Testis (tissue), 3 donors: ENCODE data around the gene CELA1. TPM values are rescaled to one million over a fixed set of nuclear protein-coding genes. Genes with fewer than 3 reads are reported as not detected.

ENCODE experiments used
- DNase-seq: peaks from one replicate; pipeline ENCODE4 v3.0.0-alpha.2; 2019
- H3K27ac ChIP-seq, 2 donors: fragments of 200-600 bp; sonication (generic); one replicate each; pipeline ENCODE4 v1.5.1; 2019
- H3K27me3 ChIP-seq: fragments of 200-600 bp; sonication (generic); one replicate; pipeline ENCODE4 v1.5.1; 2019
- H3K36me3 ChIP-seq: fragments of 200-600 bp; sonication (generic); one replicate; pipeline ENCODE4 v1.5.1; 2017; ENCODE audit warnings: low read depth; ENCODE audit errors: missing control alignments
- H3K4me1 ChIP-seq: fragments of 200-600 bp; sonication (generic); one replicate; pipeline ENCODE4 v1.5.1; 2019
- H3K4me3 ChIP-seq, 2 donors: fragments of 200-600 bp; sonication (generic); one replicate each; pipeline ENCODE4 v1.5.1; 2017 to 2019
- H3K9me3 ChIP-seq: fragments of 200-600 bp; sonication (generic); one replicate; pipeline ENCODE4 v1.5.1; 2017
- CTCF ChIP-seq, 3 experiments: fragments of 450-650 bp in 2 of 3; fragments of 200-600 bp in 1 of 3; sonication (generic) in 1 of 3; IDR thresholded peaks; one replicate each; pipeline ENCODE4 v1.5.1; 2016 to 2019; ENCODE audit warnings: antibody characterized with exemption in 3 of 3, mild to moderate bottlenecking in 2 of 3, moderate library complexity in 1 of 3
- POLR2A ChIP-seq: fragments of 450-650 bp; IDR thresholded peaks from one replicate; pipeline ENCODE4 v1.6.1; 2017; ENCODE audit warnings: antibody characterized with exemption, mild to moderate bottlenecking, moderate library complexity
- WGBS, 2 donors: methylation state at CpG; one replicate each; pipeline ENCODE4 v1.1.5; 2018; 5-methylcytosine and 5-hydroxymethylcytosine counted together
- intact Hi-C: fragments of 100-400 bp; cut with DNase I; formaldehyde crosslinking; loops from one replicate; pipeline ENCODE4 v1.15.1; 2023; ENCODE audit warnings: low total_unique reads
- polyA plus RNA-seq: library from polyadenylated mRNA; stranded (reverse); fragments of 350-450 nt; fragmentation: Illumina TruSeq; extraction: RNeasy Lipid Tissue Mini Kit (QIAGEN cat#74804); gene quantifications from one replicate; pipeline ENCODE4 v1.2.3, GENCODE V29; 2014; ENCODE audit warnings: low read depth, low replicate concordance; ENCODE audit not compliant: insufficient read depth
- total RNA-seq, 2 donors: library from RNA; depleted of rRNA; stranded (reverse); fragments of >200 nt; gene quantifications; one replicate each; pipeline ENCODE4 v1.2.3, GENCODE V29; 2016

Gene CELA1
- total and polyA plus RNA-seq, 3 donors from 2014 or later: 0.50 TPM; not detected in 2

GRCh38 chr12:51391283-51392123 is 45.0 kb upstream of the CELA1 start, which contains the start of gene GALNT6:
TSS of gene GALNT6 (minus strand) at chr12:51391406. CDS start at chr12:51379781, 11,625 bp downstream.
- Histone ChIP-seq H3K4me3 (peak within 1 kb of the TSS; percentile 51 to 60), H3K9me3 (no peaks in the 10 kb centered on the region), H3K36me3 (no peaks in the 10 kb centered on the region), H3K4me1 (no peaks in the 10 kb centered on the region), H3K27me3 (no peaks in the 10 kb centered on the region), H3K27ac (no peak within 1 kb of the TSS)
- 1 to 2% methylated on average over 27 to 60 of the region's 73 CpGs for WGBS, 2 donors
- no peak for TF ChIP-seq POLR2A
- TF ChIP-seq CTCF (IDR thresholded peaks at IDR 0.05): no peak
- intact Hi-C loops: no loop called here
- no peak for DNase-seq

DNA sequence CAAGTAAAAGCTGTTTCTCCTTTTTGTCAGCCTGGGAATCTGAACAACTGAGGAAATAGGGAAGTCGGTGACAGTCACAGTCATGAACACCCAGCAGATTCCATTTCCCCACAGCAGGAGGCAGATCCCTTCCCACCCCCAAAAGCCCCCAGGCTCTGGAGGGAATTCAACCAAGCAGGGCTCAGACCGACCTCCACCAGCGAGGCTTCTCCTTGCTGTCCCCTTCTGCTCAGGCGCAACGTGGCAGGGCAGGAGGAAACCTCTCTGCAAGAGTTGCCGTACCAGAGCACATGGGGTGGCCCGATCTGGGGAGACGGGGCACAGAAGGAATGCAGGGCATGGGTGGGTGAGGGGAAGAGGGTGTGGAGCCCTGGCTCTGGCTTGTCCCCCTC is 44.4 kb upstream of the CELA1 start:
- peak overlapping the region in 1 of 2 donors; percentile 60 for H3K4me3 ChIP-seq
- 4 to 23% methylated on average over 4 to 8 of the region's 8 CpGs for WGBS, 2 donors
- H3K9me3 ChIP-seq: no peaks in the 10 kb centered on the region
- DNase-seq: no peak
- H3K27ac ChIP-seq: no peak overlapping the region
- H3K36me3 ChIP-seq: no peaks in the 10 kb centered on the region
- no peaks in the 10 kb centered on the region for H3K27me3 ChIP-seq
- TF ChIP-seq CTCF (IDR thresholded peaks at IDR 0.05) (no peak), POLR2A (no peak)
- H3K4me1 ChIP-seq: no peaks in the 10 kb centered on the region
- intact Hi-C loops: no loop called here

- TF ChIP-seq POLR2A (no peak), CTCF (IDR thresholded peaks at IDR 0.05) (no peak)
- WGBS, 2 donors: 76 to 82% methylated on average over 4 to 6 of the region's 6 CpGs
- Histone ChIP-seq H3K4me1 (no peaks in the 10 kb centered on the region), H3K27me3 (no peaks in the 10 kb centered on the region), H3K36me3 (no peaks in the 10 kb centered on the region), H3K27ac (no peak overlapping the region), H3K9me3 (no peaks in the 10 kb centered on the region), H3K4me3 (no peak overlapping the region)
- intact Hi-C loops: no loop called here
- DNase-seq: no peak
Observed at GRCh38 chr12:51390457-51390856, 44.0 kb upstream of the CELA1 start.

- Histone ChIP-seq H3K36me3 (no peaks in the 10 kb centered on the region), H3K9me3 (no peaks in the 10 kb centered on the region), H3K4me3 (no peak overlapping the region), H3K27me3 (no peaks in the 10 kb centered on the region), H3K27ac (no peak overlapping the region), H3K4me1 (no peaks in the 10 kb centered on the region)
- no peak for TF ChIP-seq CTCF (IDR thresholded peaks at IDR 0.05)
- TF ChIP-seq POLR2A: no peak
- WGBS, 2 donors: 81 to 88% methylated on average over 2 of the region's 2 CpGs
- no peak for DNase-seq
- intact Hi-C loops: no loop called here
Observed at GRCh38 chr12:51389302-51389999, 43.0 kb upstream of the CELA1 start.
